Brain microvascular endothelial cell (primary cell): Measurements from ENCODE around the gene BCL2L14.

Experiments used
- DNase-seq: peaks from one replicate; pipeline ENCODE4 v3.0.0-alpha.2; 2020
- H3K27ac ChIP-seq: fragments of 250-450 bp; sonication (Bioruptor Pico); 2 replicates; pipeline ENCODE4 v1.5.1; 2020; ENCODE audit warnings: mild to moderate bottlenecking, moderate library complexity
- H3K27me3 ChIP-seq: fragments of 250-450 bp; sonication (Bioruptor Pico); replicated peaks from 2 replicates; pipeline ENCODE4 v1.5.1; 2020; ENCODE audit warnings: mild to moderate bottlenecking
- H3K36me3 ChIP-seq: fragments of 250-450 bp; sonication (Bioruptor Pico); replicated peaks from 2 replicates; pipeline ENCODE4 v1.5.1; 2020; ENCODE audit warnings: mild to moderate bottlenecking
- H3K4me3 ChIP-seq: 2 replicates; pipeline ENCODE4 v1.5.1; 2011; ENCODE audit warnings: low read depth, mild to moderate bottlenecking, control low read depth, low read length, moderate library complexity
- CTCF ChIP-seq: IDR thresholded peaks from 2 replicates; pipeline ENCODE4 v1.5.1; 2011; ENCODE audit warnings: low read depth, mild to moderate bottlenecking, moderate library complexity, low read length, control low read depth, inconsistent platforms; ENCODE audit errors: missing control alignments
- in situ Hi-C: cut with HindIII; loops from 2 replicates; pipeline ENCODE4 v1.10.0; 2017; ENCODE audit warnings: low sequenced_read_pairs, low pct_ligation_motif_present

The BCL2L14 gene

GRCh38 chr12:12028668-12029402, 41.9 kb upstream of the BCL2L14 start:
- no peaks in the 10 kb centered on the region for H3K36me3 ChIP-seq
- DNase-seq, result no peak
- no peak for TF ChIP-seq CTCF
- H3K27ac ChIP-seq, result no peak overlapping the region
- in situ Hi-C loops, result no loop called here
- H3K27me3 ChIP-seq, result no peaks in the 10 kb centered on the region
- no peak overlapping the region for H3K4me3 ChIP-seq

GRCh38 chr12:12029653-12030052, 41.1 kb upstream of the BCL2L14 start:
- H3K36me3 ChIP-seq, result no peaks in the 10 kb centered on the region
- no peak for TF ChIP-seq CTCF
- no peak overlapping the region for H3K27ac ChIP-seq
- H3K27me3 ChIP-seq, result no peaks in the 10 kb centered on the region
- no peak overlapping the region for H3K4me3 ChIP-seq
- in situ Hi-C loops, result no loop called here
- no peak for DNase-seq

- Histone ChIP-seq H3K4me3 (no peak overlapping the region), H3K27me3 (no peaks in the 10 kb centered on the region), H3K36me3 (no peaks in the 10 kb centered on the region), H3K27ac (no peak overlapping the region)
- in situ Hi-C loops, result no loop called here
- TF ChIP-seq CTCF, result no peak
- DNase-seq, result no peak
Measured at GRCh38 chr12:12032260-12032791, 38.4 kb upstream of the BCL2L14 start.

GRCh38 chr12:12032851-12033797, 37.6 kb upstream of the BCL2L14 start:
- no peaks in the 10 kb centered on the region for H3K36me3 ChIP-seq
- TF ChIP-seq CTCF, result peak; percentile 86
- H3K27ac ChIP-seq, result peak overlapping the region; percentile 45
- peak overlapping the region; percentile 57 for H3K4me3 ChIP-seq
- in situ Hi-C loops, result no loop called here
- DNase-seq, result peak; percentile 78
- no peaks in the 10 kb centered on the region for H3K27me3 ChIP-seq

- DNase-seq, result no peak
- no peak overlapping the region for H3K4me3 ChIP-seq
- in situ Hi-C loops, result no loop called here
- no peaks in the 10 kb centered on the region for H3K27me3 ChIP-seq
- H3K27ac ChIP-seq, result no peak overlapping the region
- TF ChIP-seq CTCF, result no peak
- H3K36me3 ChIP-seq, result no peaks in the 10 kb centered on the region
Measured at GRCh38 chr12:12033824-12034223, 36.9 kb upstream of the BCL2L14 start.
